ENCODE measurements around the gene KAT6B. TPM values are rescaled to one million over a fixed set of nuclear protein-coding genes. Genes with fewer than 3 reads are reported as not detected.

KAT6B gene
- total RNA-seq, 6 experiments from 2014 or later, result 17.8 to 27.5 (median 23.6) TPM

- Mint-ChIP-seq H3K4me3 (no peak overlapping the region), H3K27ac (no peak overlapping the region), H3K36me3 (ENCODE audit: low read depth) (peaks cover 35% of the 10 kb centered on the region), H3K9me3 (no peaks in the 10 kb centered on the region), H3K27me3 (ENCODE audit: insufficient read depth) (no peaks in the 10 kb centered on the region), H3K4me1 (ENCODE audit: low read depth) (peaks cover 25% of the 10 kb centered on the region)
- no peak for DNase-seq
- TF ChIP-seq CTCF (IDR thresholded peaks at IDR 0.05), result no peak
Observed at GRCh38 chr10:74992068-74992467, 165.7 kb downstream of the KAT6B start.

- Mint-ChIP-seq H3K4me1 (ENCODE audit: low read depth) (peaks cover 12% of the 10 kb centered on the region), H3K27ac (no peak overlapping the region), H3K4me3 (no peak overlapping the region), H3K27me3 (ENCODE audit: insufficient read depth) (peaks cover 2% of the 10 kb centered on the region; the same call in 1 of the 2 replicates), H3K9me3 (no peaks in the 10 kb centered on the region), H3K36me3 (ENCODE audit: low read depth) (peaks cover 35% of the 10 kb centered on the region)
- DNase-seq, result no peak
- TF ChIP-seq CTCF (IDR thresholded peaks at IDR 0.05), result no peak
Observed at GRCh38 chr10:74993649-74994048, 167.2 kb downstream of the KAT6B start.

GRCh38 chr10:74994854-74995253 is 168.5 kb downstream of the KAT6B start:
- no peak for TF ChIP-seq CTCF (IDR thresholded peaks at IDR 0.05)
- H3K4me1 Mint-ChIP-seq (ENCODE audit: low read depth), result 0 out of 2 replicates have a peak, but pooled peaks cover 5% of the 10 kb centered on the region
- DNase-seq, result no peak
- H3K9me3 Mint-ChIP-seq, result no peaks in the 10 kb centered on the region
- H3K27ac Mint-ChIP-seq, result no peak overlapping the region
- H3K27me3 Mint-ChIP-seq (ENCODE audit: insufficient read depth), result peaks cover 2% of the 10 kb centered on the region; the same call in 1 of the 2 replicates
- no peak overlapping the region for H3K4me3 Mint-ChIP-seq
- peaks cover 42% of the 10 kb centered on the region for H3K36me3 Mint-ChIP-seq (ENCODE audit: low read depth)

GRCh38 chr10:74995806-74996205 is 169.4 kb downstream of the KAT6B start:
- DNase-seq, result no peak
- H3K36me3 Mint-ChIP-seq (ENCODE audit: low read depth), result peaks cover 39% of the 10 kb centered on the region
- TF ChIP-seq CTCF (IDR thresholded peaks at IDR 0.05), result no peak
- no peak overlapping the region for H3K27ac Mint-ChIP-seq
- H3K4me1 Mint-ChIP-seq (ENCODE audit: low read depth), result 0 out of 2 replicates have a peak, but pooled peaks cover 5% of the 10 kb centered on the region
- no peaks in the 10 kb centered on the region for H3K9me3 Mint-ChIP-seq
- H3K27me3 Mint-ChIP-seq (ENCODE audit: insufficient read depth), result peaks cover 2% of the 10 kb centered on the region; the same call in 1 of the 2 replicates
- H3K4me3 Mint-ChIP-seq, result no peak overlapping the region

- H3K27me3 Mint-ChIP-seq (ENCODE audit: insufficient read depth), result peaks cover 2% of the 10 kb centered on the region; the same call in 1 of the 2 replicates
- H3K27ac Mint-ChIP-seq, result no peak overlapping the region
- H3K36me3 Mint-ChIP-seq (ENCODE audit: low read depth), result peaks cover 29% of the 10 kb centered on the region
- 0 out of 2 replicates have a peak, but pooled peaks cover 5% of the 10 kb centered on the region for H3K4me1 Mint-ChIP-seq (ENCODE audit: low read depth)
- H3K9me3 Mint-ChIP-seq, result no peaks in the 10 kb centered on the region
- TF ChIP-seq CTCF (IDR thresholded peaks at IDR 0.05), result no peak
- no peak for DNase-seq
- H3K4me3 Mint-ChIP-seq, result no peak overlapping the region
Observed at GRCh38 chr10:74997163-74997562, 170.8 kb downstream of the KAT6B start.
